Activated T-helper 9 cell treated with anti-CD3 and anti-CD28 coated beads, Interleukin-2, amount 50 U/mL, for 16 hours (primary cell): Measurements from ENCODE around the gene SPINK5.

ENCODE experiments used
- DNase-seq: peaks from one replicate; pipeline ENCODE4 v3.0.0-alpha.2; 2020; ENCODE audit warnings: low read depth

Gene SPINK5

DNA sequence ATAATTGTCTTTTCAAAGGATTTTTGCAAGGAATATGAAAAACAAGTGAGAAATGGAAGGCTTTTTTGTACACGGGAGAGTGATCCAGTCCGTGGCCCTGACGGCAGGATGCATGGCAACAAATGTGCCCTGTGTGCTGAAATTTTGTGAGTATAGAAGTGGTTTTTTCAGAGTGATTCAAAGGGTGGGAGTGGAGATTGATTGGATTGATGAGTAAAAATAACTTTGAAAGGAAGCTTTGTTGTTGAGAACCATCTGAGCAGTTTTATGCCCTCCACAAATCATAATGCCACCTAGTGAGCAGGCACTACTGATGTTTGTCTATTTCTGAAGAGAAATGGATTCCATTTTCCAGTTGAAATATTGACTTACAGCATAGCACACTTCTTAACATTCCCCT is 30.6 kb downstream of the SPINK5 start:
- no peak for DNase-seq

GRCh38 chr5:148104226-148104625 is 40.4 kb downstream of the SPINK5 start:
- no peak for DNase-seq

GRCh38 chr5:148107608-148108007 is 43.8 kb downstream of the SPINK5 start:
- DNase-seq: no peak

DNA sequence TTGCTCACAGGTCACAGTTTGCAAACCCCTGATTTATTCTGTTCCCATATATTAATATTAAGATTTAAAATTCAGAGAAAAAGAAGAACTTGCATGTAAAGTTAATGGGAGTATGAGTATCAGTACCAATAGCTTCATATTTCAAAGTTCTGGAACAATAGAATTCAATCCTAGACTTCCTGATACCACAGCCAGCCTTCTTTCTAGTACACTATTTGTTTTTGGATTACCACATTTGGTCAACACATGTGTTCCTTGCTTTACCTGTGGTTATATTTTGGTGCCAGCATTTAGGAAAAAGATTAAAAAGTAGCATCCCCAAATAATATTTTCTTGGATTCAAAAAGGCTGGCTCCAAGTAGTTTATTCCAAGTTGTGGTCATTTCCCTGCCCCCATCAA is 49.5 kb downstream of the SPINK5 start:
- DNase-seq: no peak

- DNase-seq: no peak
Measured at GRCh38 chr5:148120317-148120716, 56.5 kb downstream of the SPINK5 start.

DNA sequence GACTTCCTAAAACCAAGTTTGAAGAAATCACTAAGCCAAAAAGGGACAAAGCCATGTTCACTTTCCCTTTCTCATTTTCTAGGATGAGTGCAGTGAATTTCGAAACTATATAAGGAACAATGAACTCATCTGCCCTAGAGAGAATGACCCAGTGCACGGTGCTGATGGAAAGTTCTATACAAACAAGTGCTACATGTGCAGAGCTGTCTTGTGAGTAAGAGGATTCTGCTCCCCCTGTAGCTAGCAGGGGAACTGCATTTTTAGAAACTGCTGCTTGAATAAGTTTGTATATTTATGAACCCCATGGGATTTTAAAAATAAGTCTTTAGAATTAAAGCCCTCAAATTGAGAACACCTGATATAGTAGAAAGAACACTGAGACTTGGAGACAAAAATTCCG is 61.9 kb downstream of the SPINK5 start:
- DNase-seq: no peak

DNA sequence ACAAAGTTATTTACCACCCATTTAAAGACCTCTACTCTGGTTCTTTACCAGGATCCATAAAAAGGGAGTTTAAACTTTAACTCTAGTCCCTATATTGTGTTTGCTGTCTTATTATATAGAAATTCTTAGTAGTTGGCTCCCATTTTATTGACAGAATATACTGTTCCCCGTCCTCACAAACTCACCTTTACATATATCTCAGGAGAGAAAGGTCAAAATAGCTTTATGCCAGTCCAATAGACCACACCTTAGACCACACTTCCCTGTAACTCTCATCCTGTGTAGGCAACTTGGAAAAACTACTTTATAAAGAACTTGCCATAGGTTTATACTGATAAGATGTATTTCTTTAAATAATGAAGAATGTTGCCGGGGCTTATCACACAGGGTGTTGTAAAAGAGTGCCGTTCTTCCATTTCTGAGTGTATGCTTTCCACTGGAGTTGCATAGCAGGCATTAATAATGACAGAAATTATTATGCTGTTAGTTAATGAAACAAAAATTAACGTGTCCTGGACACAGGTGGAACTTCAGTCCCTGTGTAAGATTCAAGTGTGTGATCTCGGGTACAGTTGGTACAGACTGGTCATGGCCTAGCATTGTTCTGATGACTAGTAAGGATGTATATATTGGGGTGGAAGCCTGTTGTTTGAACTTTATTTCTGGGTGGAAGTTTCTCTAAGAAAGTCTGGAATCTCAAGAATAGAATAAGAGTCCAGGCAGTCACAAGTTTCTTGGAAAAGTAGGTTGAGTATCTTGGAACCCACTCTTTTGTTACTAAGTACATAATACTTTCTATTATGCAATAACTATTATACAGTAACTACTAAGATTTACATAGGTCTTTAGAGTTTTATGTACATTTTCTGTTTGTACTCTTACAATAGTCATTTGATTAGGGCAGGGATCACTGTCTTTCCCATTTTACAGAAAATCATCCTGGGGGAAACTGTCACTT is 71.6 kb downstream of the SPINK5 start:
- DNase-seq: no peak

DNA sequence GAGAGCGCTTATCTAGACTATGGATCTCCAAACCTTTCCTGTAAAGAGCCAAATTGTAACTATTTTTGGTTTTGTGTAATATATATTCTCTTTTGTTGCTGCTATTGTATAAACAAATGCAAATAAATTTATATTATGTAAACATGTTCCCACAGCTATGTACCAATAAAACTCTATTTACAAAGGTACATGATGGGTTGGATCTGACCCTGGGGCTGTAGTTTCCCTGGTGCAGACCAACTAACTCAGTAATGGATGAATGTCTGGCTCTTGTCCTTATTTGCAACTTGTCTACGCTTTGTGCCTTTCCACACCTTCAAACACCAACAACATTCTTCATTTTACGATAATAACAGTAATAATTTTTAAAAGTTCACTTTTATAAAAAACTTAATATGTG is 77.1 kb downstream of the SPINK5 start:
- no peak for DNase-seq

DNA sequence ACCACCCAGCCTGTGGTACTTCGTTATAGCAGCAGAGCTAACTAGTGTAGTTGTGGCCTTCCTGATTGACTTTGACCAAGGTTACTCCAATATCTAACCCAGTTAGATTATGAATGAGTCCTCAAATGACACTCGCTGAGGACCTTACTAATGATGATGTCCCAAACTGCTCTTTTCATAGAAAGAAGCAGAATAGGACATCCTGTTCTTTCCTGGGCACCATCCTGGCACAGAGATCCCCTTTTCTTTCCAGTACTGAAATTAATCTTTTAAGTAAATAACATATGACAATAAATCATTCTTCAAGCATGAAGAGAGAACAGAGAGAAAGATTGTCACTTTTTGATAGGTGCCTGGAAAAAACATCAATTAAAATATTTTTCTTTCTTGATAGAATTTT is 77.9 kb downstream of the SPINK5 start:
- no peak for DNase-seq

- no peak for DNase-seq
Measured at GRCh38 chr5:148145916-148146315, 82.1 kb downstream of the SPINK5 start.

- no peak for DNase-seq
Measured at GRCh38 chr5:148146487-148146886, 82.7 kb downstream of the SPINK5 start.

GRCh38 chr5:148147415-148147814 is 83.6 kb downstream of the SPINK5 start:
- DNase-seq: no peak

DNA sequence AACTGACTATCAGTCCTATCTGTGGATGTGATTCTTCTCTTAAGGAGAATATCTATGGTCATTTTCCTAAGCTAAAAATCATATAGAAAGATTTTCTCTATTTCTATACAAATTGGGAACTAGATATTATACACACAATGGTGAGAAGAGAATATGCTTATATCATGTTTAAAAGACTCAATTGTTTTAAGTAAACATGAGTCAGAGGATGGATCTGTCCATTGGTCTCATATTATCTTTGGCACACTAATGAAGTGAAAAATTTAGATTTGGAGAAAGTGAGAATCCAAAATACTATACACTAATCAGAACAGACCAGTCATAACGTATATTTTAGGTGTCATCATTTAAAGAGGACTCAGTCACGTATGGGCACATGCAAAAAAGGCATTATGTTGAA is 88.1 kb downstream of the SPINK5 start:
- no peak for DNase-seq

GRCh38 chr5:148152781-148153180 is 89.0 kb downstream of the SPINK5 start:
- DNase-seq: no peak

GRCh38 chr5:148156609-148157008 is 92.8 kb downstream of the SPINK5 start:
- DNase-seq: no peak

DNA sequence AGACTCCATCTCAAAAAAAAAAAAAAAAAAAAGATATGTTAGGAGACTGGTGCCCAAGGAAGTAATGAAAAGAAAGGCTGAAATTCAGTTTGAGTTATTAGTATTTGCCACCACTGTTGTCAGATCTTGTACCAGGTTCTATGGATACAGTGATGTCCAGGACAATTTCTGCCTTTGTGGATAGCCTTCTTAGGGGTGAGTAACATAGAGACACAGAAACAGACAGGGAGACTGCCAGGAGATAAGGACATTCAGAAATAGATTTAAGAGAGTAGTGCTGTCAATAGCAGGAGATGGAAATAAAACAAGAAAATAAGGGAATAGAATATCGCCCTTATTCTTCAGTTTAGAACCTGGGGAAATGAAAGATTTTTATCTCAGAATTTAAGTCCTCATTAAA is 98.3 kb downstream of the SPINK5 start:
- no peak for DNase-seq

GRCh38 chr5:148163345-148163744 is 99.6 kb downstream of the SPINK5 start:
- DNase-seq: no peak

DNA sequence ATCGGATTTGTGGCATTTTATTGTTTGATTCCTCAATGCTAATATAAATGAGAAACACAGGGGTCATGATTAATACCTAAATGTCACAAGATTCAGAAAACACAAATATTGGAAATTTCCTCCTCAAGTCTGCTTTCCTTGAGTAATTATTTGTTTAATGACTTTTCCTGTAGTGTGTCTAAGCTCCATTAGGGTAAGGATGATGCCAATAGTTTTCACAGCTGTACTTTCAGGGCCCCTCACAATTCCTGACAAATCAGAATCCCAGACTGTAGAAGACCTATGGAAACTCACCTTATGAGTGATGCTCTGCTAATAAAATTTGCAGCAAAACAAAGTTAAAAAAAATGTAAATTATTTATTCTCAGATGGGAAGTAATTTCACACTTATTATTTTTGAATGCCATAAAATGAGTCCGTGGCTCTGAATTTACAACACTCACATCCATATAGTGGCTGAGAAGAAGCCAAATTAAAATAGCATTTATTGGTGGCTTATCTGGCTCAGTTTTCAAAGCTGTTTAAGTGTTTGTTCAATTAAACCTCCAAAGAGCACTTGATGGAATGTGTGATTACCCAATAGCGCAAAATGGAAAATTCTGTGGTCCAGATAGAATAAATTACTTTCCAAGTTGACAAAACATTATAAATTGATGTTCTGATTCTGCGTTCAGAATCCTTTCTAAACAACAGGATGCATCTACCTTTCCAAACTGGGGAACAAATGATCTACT is 102.9 kb downstream of the SPINK5 start:
- DNase-seq: no peak

- no peak for DNase-seq
Measured at GRCh38 chr5:148168246-148168645, 104.5 kb downstream of the SPINK5 start, which contains the start of gene SPINK14. TSS of gene SPINK14 (plus strand) at chr5:148168546. CDS start at chr5:148169733, 1,187 bp downstream.

DNA sequence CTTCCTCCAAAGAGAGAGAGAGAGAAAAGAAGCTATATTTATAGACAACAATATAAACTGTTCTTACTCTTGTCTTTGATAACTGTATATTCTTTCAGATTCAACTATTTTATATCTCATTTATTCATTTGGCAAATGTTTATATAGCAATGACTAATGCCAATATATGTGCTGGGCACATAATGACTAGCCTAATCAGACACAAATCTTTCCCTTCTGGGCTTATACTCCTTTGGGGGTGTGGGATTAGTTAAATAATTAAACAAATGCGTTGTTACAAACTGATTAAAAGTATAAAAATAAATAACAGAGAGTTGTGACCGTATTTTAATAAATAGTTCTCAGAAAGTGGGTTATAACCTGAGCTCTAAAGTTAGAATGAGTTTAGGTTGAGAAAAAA is 108.6 kb downstream of the SPINK5 start:
- DNase-seq: no peak

DNA sequence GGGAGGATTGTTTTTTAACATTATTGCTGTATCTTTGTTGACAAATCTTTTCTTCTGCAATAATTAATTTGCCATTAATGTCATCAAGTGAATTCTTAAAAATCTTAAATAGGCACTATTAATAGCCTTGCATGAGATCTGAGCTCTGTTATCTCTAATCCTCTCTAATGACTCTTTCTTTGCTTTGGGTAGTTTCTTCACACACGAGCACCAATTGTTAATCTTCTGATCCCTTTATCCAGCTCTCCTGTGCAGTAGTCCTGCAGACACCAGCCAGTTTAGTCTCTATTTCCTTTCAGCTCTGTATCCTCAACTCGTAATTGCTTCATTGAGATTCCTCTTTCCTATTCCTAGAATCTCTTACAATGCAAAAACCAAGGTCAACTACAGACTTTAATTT is 112.7 kb downstream of the SPINK5 start:
- DNase-seq: no peak

DNA sequence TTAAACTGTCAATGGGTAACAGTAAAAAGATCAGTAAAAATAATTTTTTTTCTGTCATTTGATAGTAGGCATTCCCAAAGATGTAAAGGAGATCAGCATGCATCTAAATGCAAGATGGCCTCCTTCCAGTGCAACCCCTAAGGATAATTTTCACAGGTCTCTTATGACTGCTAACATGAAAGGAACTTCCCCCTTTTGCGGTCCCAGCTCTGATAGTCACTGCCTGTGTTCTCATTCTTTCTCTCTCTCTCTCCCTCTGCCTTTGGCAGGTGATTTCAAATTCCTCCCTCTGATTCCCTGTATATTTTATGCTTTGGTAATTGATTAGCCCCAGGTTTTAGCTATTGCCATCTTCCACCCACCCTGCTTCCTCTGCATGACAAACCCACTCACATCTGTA is 113.4 kb downstream of the SPINK5 start:
- DNase-seq: no peak

GRCh38 chr5:148179234-148179824 is 115.5 kb downstream of the SPINK5 start:
- DNase-seq: no peak
